CD14-positive monocyte (primary cell): ENCODE data around the gene HDAC4. TPM values are rescaled to one million over a fixed set of nuclear protein-coding genes. Genes with fewer than 3 reads are reported as not detected.

ENCODE experiments used
- DNase-seq, 3 donors: peaks; one replicate each; pipeline ENCODE4 v3.0.0-alpha.2; 2011 to 2022
- H2AFZ ChIP-seq: 2 replicates; pipeline ENCODE4 v1.6.0; 2012; ENCODE audit warnings: mild to moderate bottlenecking, low read depth, low read length, inconsistent platforms; ENCODE audit not compliant: insufficient read depth, poor library complexity, severe bottlenecking
- H3K27ac ChIP-seq, 2 donors: 1 replicate in 1 of 2; 2 replicates in 1 of 2; pipeline ENCODE4 v1.5.1; 2012 to 2013; ENCODE audit warnings: low read length in 2 of 2, control low read depth in 1 of 2, inconsistent platforms in 1 of 2, low read depth in 1 of 2, mild to moderate bottlenecking in 1 of 2
- H3K27me3 ChIP-seq, 2 donors: one replicate each; pipeline versions ENCODE4 v1.6.0 to v1.6.1; 2011 to 2013; ENCODE audit warnings: low read length in 2 of 2; ENCODE audit not compliant: control insufficient read depth in 2 of 2, insufficient read depth in 2 of 2
- H3K36me3 ChIP-seq, 2 donors: replicated peaks in 1 of 2; 1 replicate in 1 of 2; 2 replicates in 1 of 2; pipeline versions ENCODE4 v1.5.1 to v1.6.1; 2012 to 2013; ENCODE audit warnings: low read length in 2 of 2, control low read depth in 1 of 2, inconsistent platforms in 1 of 2, mild to moderate bottlenecking in 1 of 2; ENCODE audit not compliant: insufficient read depth in 2 of 2, control insufficient read depth in 1 of 2
- H3K4me1 ChIP-seq, 2 donors: 1 replicate in 1 of 2; 2 replicates in 1 of 2; pipeline versions ENCODE4 v1.5.1 to v1.6.1; 2012 to 2013; ENCODE audit warnings: low read length in 2 of 2, control low read depth in 1 of 2, inconsistent platforms in 1 of 2, mild to moderate bottlenecking in 1 of 2, moderate library complexity in 1 of 2; ENCODE audit not compliant: insufficient read depth in 2 of 2, control insufficient read depth in 1 of 2
- H3K4me2 ChIP-seq: replicated peaks from 2 replicates; pipeline ENCODE3; 2012; ENCODE audit warnings: low read length, moderate library complexity, mild to moderate bottlenecking; ENCODE audit not compliant: poor library complexity, severe bottlenecking; ENCODE audit errors: extremely low read depth
- H3K4me3 ChIP-seq, 3 experiments: fragments of 200-600 bp in 1 of 3; sonication (generic) in 1 of 3; replicated peaks in 1 of 3; 1 replicate in 2 of 3; 2 replicates in 1 of 3; pipeline ENCODE4 v1.5.1; 2011 to 2013; ENCODE audit warnings: low read length in 3 of 3, mild to moderate bottlenecking in 3 of 3, control low read depth in 2 of 3, low read depth in 2 of 3, inconsistent platforms in 1 of 3, moderate library complexity in 1 of 3
- H3K79me2 ChIP-seq: 2 replicates; pipeline ENCODE4 v1.6.0; 2012; ENCODE audit warnings: mild to moderate bottlenecking, control low read depth, inconsistent platforms, low read length, moderate library complexity; ENCODE audit not compliant: insufficient read depth
- H3K9ac ChIP-seq: 2 replicates; pipeline ENCODE4 v1.6.0; 2017; ENCODE audit warnings: low read length, mild to moderate bottlenecking; ENCODE audit not compliant: insufficient read depth, poor library complexity, severe bottlenecking
- H3K9me3 ChIP-seq, 2 donors: replicated peaks in 1 of 2; 1 replicate in 1 of 2; 2 replicates in 1 of 2; pipeline versions ENCODE4 v1.5.1 to v1.6.1; 2012 to 2013; ENCODE audit warnings: low read length in 2 of 2, control low read depth in 1 of 2; ENCODE audit not compliant: control insufficient read depth in 1 of 2, insufficient read depth in 1 of 2
- H4K20me1 ChIP-seq: 2 replicates; pipeline ENCODE4 v1.6.0; 2012; ENCODE audit warnings: mild to moderate bottlenecking, low read length, control low read depth, moderate library complexity; ENCODE audit not compliant: insufficient read depth
- H3K27ac Mint-ChIP-seq, 7 donors: one replicate each; pipeline ENCODE4 v1.8.0; 2020; ENCODE audit warnings: mild to moderate bottlenecking in 7 of 7, mixed read lengths in 7 of 7, moderate library complexity in 6 of 7, inconsistent platforms in 2 of 7
- H3K27me3 Mint-ChIP-seq, 3 donors: one replicate each; pipeline ENCODE4 v1.8.0; 2021 to 2022; ENCODE audit warnings: low read depth in 3 of 3, mild to moderate bottlenecking in 3 of 3, mixed read lengths in 3 of 3, moderate library complexity in 3 of 3, inconsistent platforms in 1 of 3
- H3K36me3 Mint-ChIP-seq, 2 donors: one replicate each; pipeline ENCODE4 v1.8.0; 2020; ENCODE audit warnings: mixed read lengths in 2 of 2, inconsistent platforms in 1 of 2, mild to moderate bottlenecking in 1 of 2
- H3K4me1 Mint-ChIP-seq: one replicate; pipeline ENCODE4 v1.8.0; 2020; ENCODE audit warnings: mild to moderate bottlenecking, mixed read lengths
- H3K4me3 Mint-ChIP-seq, 2 donors: one replicate each; pipeline ENCODE4 v1.8.0; 2020; ENCODE audit warnings: mild to moderate bottlenecking in 2 of 2, mixed read lengths in 2 of 2, moderate library complexity in 1 of 2
- H3K9me3 Mint-ChIP-seq, 7 donors: one replicate each; pipeline ENCODE4 v1.8.0; 2020 to 2022; ENCODE audit warnings: mixed read lengths in 7 of 7, mild to moderate bottlenecking in 6 of 7, moderate library complexity in 6 of 7, inconsistent platforms in 2 of 7
- WGBS: methylation state at CpG from one replicate; pipeline ENCODE4 v1.1.5; 2013; ENCODE audit warnings: missing lambda C conversion rate; ENCODE audit not compliant: insufficient coverage; 5-methylcytosine and 5-hydroxymethylcytosine counted together
- intact Hi-C, 2 donors: fragments of 100-400 bp; cut with micrococcal nuclease; formaldehyde crosslinking; loops; one replicate each; pipeline versions ENCODE4 v1.15.0 to v1.15.1; 2023
- polyA plus RNA-seq, 3 donors: library from polyadenylated mRNA; depleted of rRNA in 1 of 3; unstranded in 2 of 3; stranded (reverse) in 1 of 3; fragments of 300-500 nt in 2 of 3; fragments of >200 nt in 1 of 3; fragmentation: Illumina TruSeq in 2 of 3; gene quantifications; 1 replicate in 2 of 3; 2 replicates in 1 of 3; pipeline ENCODE4 v1.2.3, GENCODE V29; 2012 to 2021
- TF ChIP-seq, protein P1 (sequence below): fragments of 200-600 bp; IDR thresholded peaks from one replicate; pipeline ENCODE4 v1.8.0; 2022; ENCODE audit warnings: antibody characterized with exemption, mild to moderate bottlenecking

HDAC4 gene
- polyA plus RNA-seq, 3 donors, result 3.3 to 23.0 (median 4.5) TPM

DNA sequence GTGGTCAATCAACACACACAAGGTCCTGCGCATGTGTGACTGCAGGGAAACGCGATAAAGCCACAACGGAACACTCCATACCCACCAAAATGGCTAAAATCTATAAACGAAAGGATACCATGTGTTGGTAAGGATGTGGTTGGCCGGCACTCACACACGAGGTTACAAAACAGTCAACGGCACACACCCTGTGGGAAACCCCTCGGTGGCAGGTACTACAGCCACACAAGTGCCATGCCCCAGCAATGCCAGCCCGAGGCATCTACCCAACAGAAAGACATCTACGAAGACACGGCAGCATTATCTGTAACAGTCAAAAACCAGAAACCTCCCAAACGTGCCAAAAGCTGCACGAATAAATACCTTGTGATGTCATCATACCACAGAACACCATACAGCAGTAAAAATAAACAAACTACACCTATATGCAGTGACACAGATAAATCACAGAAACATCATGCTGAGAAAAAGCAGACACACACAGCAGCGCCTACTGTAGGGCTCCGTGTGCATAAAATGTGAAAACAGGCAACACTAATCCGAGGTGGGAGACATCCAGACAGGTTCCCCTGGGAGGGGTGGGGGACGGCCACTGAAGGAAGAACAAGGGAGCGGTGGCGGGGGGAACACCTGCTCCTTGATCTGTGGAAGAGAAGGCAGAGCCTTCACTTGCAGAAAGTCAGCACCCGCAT lies 36.7 kb downstream of the HDAC4 start:
- Mint-ChIP-seq H3K4me3 (no peak overlapping the region), H3K27me3 (peaks cover 0 to 1% (median 0%) of the 10 kb centered on the region in 3 donors), H3K27ac (peak overlapping the region in 2 of 7 donors; percentile 15 to 76), H3K4me1 (peaks cover 4% of the 10 kb centered on the region), H3K9me3 (no peaks in the 10 kb centered on the region), H3K36me3 (peaks cover 13 to 14% of the 10 kb centered on the region in 2 donors)
- WGBS, result 82% methylated on average over 14 of the region's 21 CpGs
- Histone ChIP-seq H3K4me2 (no peak overlapping the region), H3K4me1 (no peaks in the 10 kb centered on the region), H3K79me2 (peaks cover 96% of the 10 kb centered on the region), H3K27me3 (no peaks in the 10 kb centered on the region), H3K4me3 (no peak overlapping the region), H3K36me3 (peaks cover 0 to 24% of the 10 kb centered on the region in 2 donors), H3K27ac (no peak overlapping the region), H3K9me3 (no peaks in the 10 kb centered on the region), H2AFZ (no peak overlapping the region), H3K9ac (no peak overlapping the region), H4K20me1 (peaks cover 28% of the 10 kb centered on the region)
- TF ChIP-seq, protein P1, sequence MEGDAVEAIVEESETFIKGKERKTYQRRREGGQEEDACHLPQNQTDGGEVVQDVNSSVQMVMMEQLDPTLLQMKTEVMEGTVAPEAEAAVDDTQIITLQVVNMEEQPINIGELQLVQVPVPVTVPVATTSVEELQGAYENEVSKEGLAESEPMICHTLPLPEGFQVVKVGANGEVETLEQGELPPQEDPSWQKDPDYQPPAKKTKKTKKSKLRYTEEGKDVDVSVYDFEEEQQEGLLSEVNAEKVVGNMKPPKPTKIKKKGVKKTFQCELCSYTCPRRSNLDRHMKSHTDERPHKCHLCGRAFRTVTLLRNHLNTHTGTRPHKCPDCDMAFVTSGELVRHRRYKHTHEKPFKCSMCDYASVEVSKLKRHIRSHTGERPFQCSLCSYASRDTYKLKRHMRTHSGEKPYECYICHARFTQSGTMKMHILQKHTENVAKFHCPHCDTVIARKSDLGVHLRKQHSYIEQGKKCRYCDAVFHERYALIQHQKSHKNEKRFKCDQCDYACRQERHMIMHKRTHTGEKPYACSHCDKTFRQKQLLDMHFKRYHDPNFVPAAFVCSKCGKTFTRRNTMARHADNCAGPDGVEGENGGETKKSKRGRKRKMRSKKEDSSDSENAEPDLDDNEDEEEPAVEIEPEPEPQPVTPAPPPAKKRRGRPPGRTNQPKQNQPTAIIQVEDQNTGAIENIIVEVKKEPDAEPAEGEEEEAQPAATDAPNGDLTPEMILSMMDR, result no peak
- no peak for DNase-seq
- intact Hi-C loops, result no loop called here

DNA sequence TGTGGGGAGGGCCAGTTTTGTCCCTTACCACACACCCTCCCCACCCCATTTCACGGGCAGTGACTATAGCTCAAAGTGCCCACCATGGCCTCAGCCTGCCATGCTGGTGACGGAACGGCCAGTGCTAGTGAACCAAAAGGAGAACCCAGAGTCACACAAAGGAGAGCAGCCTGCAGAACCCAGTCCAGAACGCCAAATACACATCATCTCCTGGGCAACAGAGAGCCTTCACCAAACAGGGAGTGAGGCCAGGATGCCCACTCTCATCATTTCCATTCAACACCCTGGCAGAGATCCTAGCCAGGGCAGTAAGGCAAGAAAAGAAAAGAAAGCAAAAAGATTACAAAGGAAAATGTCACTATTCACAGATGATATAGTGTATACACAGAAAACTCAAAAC lies 38.3 kb downstream of the HDAC4 start:
- peaks cover 4% of the 10 kb centered on the region for H3K4me1 Mint-ChIP-seq
- H3K36me3 Mint-ChIP-seq, result peaks cover 13 to 21% of the 10 kb centered on the region in 2 donors
- H3K27me3 Mint-ChIP-seq, result peaks cover 0 to 1% (median 0%) of the 10 kb centered on the region in 3 donors
- Histone ChIP-seq H3K36me3 (peaks cover 0 to 19% of the 10 kb centered on the region in 2 donors), H3K4me1 (no peaks in the 10 kb centered on the region), H3K27ac (no peak overlapping the region), H3K27me3 (no peaks in the 10 kb centered on the region), H3K79me2 (peaks cover 97% of the 10 kb centered on the region), H3K4me3 (no peak overlapping the region), H3K9me3 (no peaks in the 10 kb centered on the region), H3K9ac (no peak overlapping the region), H2AFZ (no peak overlapping the region), H4K20me1 (peaks cover 31% of the 10 kb centered on the region), H3K4me2 (no peak overlapping the region)
- no peak for DNase-seq
- 94% methylated on average over 2 of the region's 4 CpGs for WGBS
- TF ChIP-seq, protein P1, result no peak
- intact Hi-C loops, result no loop called here
- H3K27ac Mint-ChIP-seq, result peak overlapping the region in 2 of 7 donors; percentile 39 to 63
- no peaks in the 10 kb centered on the region for H3K9me3 Mint-ChIP-seq
- H3K4me3 Mint-ChIP-seq, result no peak overlapping the region
